Muscle layer of duodenum (tissue), 2 donors: ENCODE data around the gene MYO1D.

Experiments used
- H3K27ac ChIP-seq: one replicate; pipeline ENCODE4 v1.7.0; 2013; ENCODE audit warnings: mild to moderate bottlenecking, low read length
- H3K27me3 ChIP-seq: one replicate; pipeline ENCODE4 v1.7.0; 2013; ENCODE audit warnings: low read depth, mild to moderate bottlenecking, control low read depth, low read length
- H3K36me3 ChIP-seq, 2 donors: one replicate each; pipeline ENCODE4 v1.7.0; 2013; ENCODE audit warnings: low read length in 2 of 2, control low read depth in 1 of 2, mild to moderate bottlenecking in 1 of 2; ENCODE audit not compliant: insufficient read depth in 2 of 2, control insufficient read depth in 1 of 2
- H3K4me1 ChIP-seq, 2 donors: one replicate each; pipeline ENCODE4 v1.7.0; 2013; ENCODE audit warnings: low read length in 2 of 2, mild to moderate bottlenecking in 2 of 2, control low read depth in 1 of 2, moderate library complexity in 1 of 2; ENCODE audit not compliant: insufficient read depth in 2 of 2, control insufficient read depth in 1 of 2
- H3K4me3 ChIP-seq, 2 donors: one replicate each; pipeline ENCODE4 v1.7.0; 2013; ENCODE audit warnings: low read length in 2 of 2, low read depth in 1 of 2, mild to moderate bottlenecking in 1 of 2
- H3K9me3 ChIP-seq, 2 donors: one replicate each; pipeline ENCODE4 v1.7.0; 2013; ENCODE audit warnings: low read length in 2 of 2, control low read depth in 1 of 2, mild to moderate bottlenecking in 1 of 2; ENCODE audit not compliant: control insufficient read depth in 1 of 2
- donor health status: healthy.

The MYO1D gene

GRCh38 chr17:32444301-32445073, 432.4 kb downstream of the MYO1D start, which contains the start of gene PSMD11:
Gene PSMD11, plus strand, starts transcription at chr17:32444510. Its CDS starts 14 bp downstream, at chr17:32444524.
- H3K9me3 ChIP-seq: no peaks in the 10 kb centered on the region
- H3K4me3 ChIP-seq: peak within 1 kb of the TSS; percentile 91 to 98
- H3K36me3 ChIP-seq: peaks cover 13 to 24% of the 10 kb centered on the region in 2 donors
- no peaks in the 10 kb centered on the region for H3K27me3 ChIP-seq
- peak within 1 kb of the TSS; percentile 79 for H3K27ac ChIP-seq
- H3K4me1 ChIP-seq: peaks cover 9 to 27% of the 10 kb centered on the region in 2 donors

GRCh38 chr17:32443827-32444300, 433.1 kb downstream of the MYO1D start:
- Histone ChIP-seq H3K27me3 (no peaks in the 10 kb centered on the region), H3K27ac (no peak overlapping the region), H3K4me3 (peak overlapping the region; percentile 72 to 98), H3K9me3 (no peaks in the 10 kb centered on the region), H3K4me1 (peaks cover 9 to 27% of the 10 kb centered on the region in 2 donors), H3K36me3 (peaks cover 8 to 19% of the 10 kb centered on the region in 2 donors)
